ENCODE results near the gene BBLN. TPM values are rescaled to one million over a fixed set of nuclear protein-coding genes. Genes with fewer than 3 reads are reported as not detected.

BBLN gene
- total RNA-seq, 1 donor from 2014 or later = 93.9 TPM

DNA sequence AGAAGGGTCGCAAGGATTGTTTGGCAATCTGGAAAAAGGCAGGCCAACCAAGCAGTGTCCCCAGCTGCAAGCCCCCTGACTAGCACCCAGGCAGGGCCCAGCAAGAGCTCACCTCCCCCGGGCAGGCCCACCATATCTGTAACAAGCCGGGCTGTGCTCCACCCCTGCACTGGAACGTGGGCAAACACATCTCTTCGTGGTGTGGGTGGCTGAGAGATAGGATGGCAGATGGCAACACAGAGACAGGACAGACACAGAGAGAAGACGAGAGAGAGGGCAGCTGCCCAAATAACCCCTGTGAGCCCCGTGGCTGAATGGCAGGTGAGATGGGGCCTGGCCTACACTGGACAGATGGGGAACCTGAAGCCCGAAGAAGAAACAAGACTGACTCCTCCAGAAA lies 9.4 kb downstream of the BBLN start:
- TF ChIP-seq, protein P1, sequence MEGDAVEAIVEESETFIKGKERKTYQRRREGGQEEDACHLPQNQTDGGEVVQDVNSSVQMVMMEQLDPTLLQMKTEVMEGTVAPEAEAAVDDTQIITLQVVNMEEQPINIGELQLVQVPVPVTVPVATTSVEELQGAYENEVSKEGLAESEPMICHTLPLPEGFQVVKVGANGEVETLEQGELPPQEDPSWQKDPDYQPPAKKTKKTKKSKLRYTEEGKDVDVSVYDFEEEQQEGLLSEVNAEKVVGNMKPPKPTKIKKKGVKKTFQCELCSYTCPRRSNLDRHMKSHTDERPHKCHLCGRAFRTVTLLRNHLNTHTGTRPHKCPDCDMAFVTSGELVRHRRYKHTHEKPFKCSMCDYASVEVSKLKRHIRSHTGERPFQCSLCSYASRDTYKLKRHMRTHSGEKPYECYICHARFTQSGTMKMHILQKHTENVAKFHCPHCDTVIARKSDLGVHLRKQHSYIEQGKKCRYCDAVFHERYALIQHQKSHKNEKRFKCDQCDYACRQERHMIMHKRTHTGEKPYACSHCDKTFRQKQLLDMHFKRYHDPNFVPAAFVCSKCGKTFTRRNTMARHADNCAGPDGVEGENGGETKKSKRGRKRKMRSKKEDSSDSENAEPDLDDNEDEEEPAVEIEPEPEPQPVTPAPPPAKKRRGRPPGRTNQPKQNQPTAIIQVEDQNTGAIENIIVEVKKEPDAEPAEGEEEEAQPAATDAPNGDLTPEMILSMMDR (IDR thresholded peaks at IDR 0.05) = no peak
- DNase-seq (ENCODE audit: extremely low spot score, unreplicated experiment) = no peak
- Mint-ChIP-seq H3K27ac (ENCODE audit: unreplicated experiment) (no peak overlapping the region), H3K4me3 (ENCODE audit: unreplicated experiment) (no peak overlapping the region), H3K9me3 (ENCODE audit: unreplicated experiment) (no peaks in the 10 kb centered on the region), H3K27me3 (ENCODE audit: unreplicated experiment) (no peaks in the 10 kb centered on the region), H3K36me3 (ENCODE audit: unreplicated experiment) (peaks cover 26% of the 10 kb centered on the region), H3K4me1 (ENCODE audit: unreplicated experiment) (no peaks in the 10 kb centered on the region)

DNA sequence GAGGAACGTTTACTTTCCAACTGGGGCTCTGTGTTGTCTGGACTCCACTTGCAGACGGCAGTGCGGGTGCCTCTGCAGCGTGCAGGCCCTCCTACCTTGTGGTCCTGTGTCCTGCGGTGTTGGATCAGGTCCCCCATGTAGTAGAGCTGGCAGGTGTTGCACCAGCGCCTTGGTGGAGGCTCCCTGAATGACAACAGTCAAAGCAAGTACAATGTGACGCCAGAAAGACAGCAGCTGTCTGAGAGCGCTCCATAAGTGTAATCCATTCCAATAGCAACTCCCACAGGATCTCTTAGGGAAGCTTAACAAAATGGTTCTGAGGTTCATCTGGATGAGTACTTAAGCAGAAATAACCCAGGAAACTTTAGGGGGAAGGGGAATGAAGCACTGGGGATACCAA lies 9.9 kb downstream of the BBLN start:
- Mint-ChIP-seq H3K9me3 (ENCODE audit: unreplicated experiment) (no peaks in the 10 kb centered on the region), H3K27ac (ENCODE audit: unreplicated experiment) (no peak overlapping the region), H3K4me3 (ENCODE audit: unreplicated experiment) (no peak overlapping the region), H3K27me3 (ENCODE audit: unreplicated experiment) (no peaks in the 10 kb centered on the region), H3K4me1 (ENCODE audit: unreplicated experiment) (no peaks in the 10 kb centered on the region), H3K36me3 (ENCODE audit: unreplicated experiment) (peaks cover 25% of the 10 kb centered on the region)
- TF ChIP-seq, protein P1 (IDR thresholded peaks at IDR 0.05) = no peak
- DNase-seq (ENCODE audit: extremely low spot score, unreplicated experiment) = no peak

DNA sequence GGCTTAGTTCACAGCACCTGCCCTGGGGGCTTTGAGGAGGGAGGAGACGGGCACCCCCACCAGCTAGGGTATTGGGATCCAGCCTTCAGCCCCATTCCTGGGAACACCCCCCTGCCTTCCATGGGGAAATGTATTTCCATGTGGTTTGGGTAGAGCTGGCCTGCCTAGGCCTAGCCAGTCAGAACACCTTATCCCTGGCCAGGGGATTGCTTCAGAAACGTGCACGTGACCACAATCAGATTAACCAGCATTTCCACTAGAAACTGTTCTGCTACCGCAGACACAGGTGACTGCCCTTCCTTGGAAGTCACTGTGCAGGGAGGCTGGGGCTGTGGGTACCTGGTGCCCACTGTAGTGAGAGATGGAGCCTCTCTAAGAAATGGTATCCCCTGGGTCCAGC lies 14.0 kb downstream of the BBLN start:
- no peaks in the 10 kb centered on the region for H3K9me3 Mint-ChIP-seq (ENCODE audit: unreplicated experiment)
- TF ChIP-seq, protein P1 (IDR thresholded peaks at IDR 0.05) = no peak
- no peak for DNase-seq (ENCODE audit: extremely low spot score, unreplicated experiment)
- H3K4me1 Mint-ChIP-seq (ENCODE audit: unreplicated experiment) = no peaks in the 10 kb centered on the region
- H3K36me3 Mint-ChIP-seq (ENCODE audit: unreplicated experiment) = peaks cover 23% of the 10 kb centered on the region
- no peak overlapping the region for H3K4me3 Mint-ChIP-seq (ENCODE audit: unreplicated experiment)
- H3K27me3 Mint-ChIP-seq (ENCODE audit: unreplicated experiment) = no peaks in the 10 kb centered on the region
- H3K27ac Mint-ChIP-seq (ENCODE audit: unreplicated experiment) = no peak overlapping the region

DNA sequence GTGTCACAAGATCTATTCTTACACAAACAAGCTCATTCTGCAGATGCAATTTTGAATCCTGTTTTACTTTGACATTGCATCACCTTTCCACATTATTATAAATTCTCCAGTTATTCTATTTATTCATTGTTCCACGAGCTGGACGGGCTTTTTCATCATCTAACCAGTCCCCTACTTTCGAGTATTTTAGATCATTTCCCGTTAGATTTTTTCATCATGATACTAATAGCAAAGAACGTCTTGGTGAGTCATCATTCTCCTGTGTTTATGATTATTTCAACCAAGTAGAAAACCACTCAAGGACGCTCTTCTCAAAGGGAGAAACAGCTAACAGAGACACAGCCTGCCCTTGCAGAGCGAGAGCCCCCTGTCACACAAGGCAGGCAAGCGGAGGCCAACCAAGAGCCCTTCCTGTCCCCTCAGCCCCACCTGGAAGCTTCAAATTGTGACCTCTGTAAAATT lies 15.1 kb downstream of the BBLN start:
- peak overlapping the region; percentile 34 for H3K27ac Mint-ChIP-seq (ENCODE audit: unreplicated experiment)
- no peaks in the 10 kb centered on the region for H3K27me3 Mint-ChIP-seq (ENCODE audit: unreplicated experiment)
- H3K9me3 Mint-ChIP-seq (ENCODE audit: unreplicated experiment) = no peaks in the 10 kb centered on the region
- H3K4me3 Mint-ChIP-seq (ENCODE audit: unreplicated experiment) = no peak overlapping the region
- peaks cover 24% of the 10 kb centered on the region for H3K36me3 Mint-ChIP-seq (ENCODE audit: unreplicated experiment)
- TF ChIP-seq, protein P1 (IDR thresholded peaks at IDR 0.05) = no peak
- DNase-seq (ENCODE audit: extremely low spot score, unreplicated experiment) = no peak
- no peaks in the 10 kb centered on the region for H3K4me1 Mint-ChIP-seq (ENCODE audit: unreplicated experiment)

DNA sequence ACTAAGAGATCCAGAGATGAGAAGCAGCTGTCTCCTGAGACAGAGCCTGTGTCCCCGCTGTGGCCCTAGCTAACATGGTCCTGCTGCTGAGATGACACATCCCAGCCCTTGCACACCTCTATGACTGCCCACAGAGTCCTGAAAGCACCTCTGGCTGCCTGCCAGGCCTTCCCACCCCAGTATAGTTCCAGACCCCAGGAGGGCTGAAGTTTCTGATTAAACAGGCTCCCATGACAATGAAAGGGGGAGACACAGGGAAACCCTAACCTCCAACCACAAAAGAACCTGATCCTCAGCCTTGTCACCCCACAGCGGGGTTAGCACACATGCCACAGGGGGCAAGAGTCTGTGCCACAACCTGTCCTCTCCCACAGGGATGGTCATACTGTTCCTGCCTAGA lies 15.7 kb downstream of the BBLN start:
- TF ChIP-seq, protein P1 (IDR thresholded peaks at IDR 0.05) = no peak
- Mint-ChIP-seq H3K4me3 (ENCODE audit: unreplicated experiment) (no peak overlapping the region), H3K36me3 (ENCODE audit: unreplicated experiment) (peaks cover 29% of the 10 kb centered on the region), H3K27ac (ENCODE audit: unreplicated experiment) (peak overlapping the region; percentile 34), H3K9me3 (ENCODE audit: unreplicated experiment) (no peaks in the 10 kb centered on the region), H3K4me1 (ENCODE audit: unreplicated experiment) (no peaks in the 10 kb centered on the region), H3K27me3 (ENCODE audit: unreplicated experiment) (no peaks in the 10 kb centered on the region)
- DNase-seq (ENCODE audit: extremely low spot score, unreplicated experiment) = no peak
